ENCODE data around the gene FIGNL2. TPM values are rescaled to one million over a fixed set of nuclear protein-coding genes. Genes with fewer than 3 reads are reported as not detected.

The FIGNL2 gene
- total RNA-seq, 1 experiment from 2014 or later, result not detected

DNA sequence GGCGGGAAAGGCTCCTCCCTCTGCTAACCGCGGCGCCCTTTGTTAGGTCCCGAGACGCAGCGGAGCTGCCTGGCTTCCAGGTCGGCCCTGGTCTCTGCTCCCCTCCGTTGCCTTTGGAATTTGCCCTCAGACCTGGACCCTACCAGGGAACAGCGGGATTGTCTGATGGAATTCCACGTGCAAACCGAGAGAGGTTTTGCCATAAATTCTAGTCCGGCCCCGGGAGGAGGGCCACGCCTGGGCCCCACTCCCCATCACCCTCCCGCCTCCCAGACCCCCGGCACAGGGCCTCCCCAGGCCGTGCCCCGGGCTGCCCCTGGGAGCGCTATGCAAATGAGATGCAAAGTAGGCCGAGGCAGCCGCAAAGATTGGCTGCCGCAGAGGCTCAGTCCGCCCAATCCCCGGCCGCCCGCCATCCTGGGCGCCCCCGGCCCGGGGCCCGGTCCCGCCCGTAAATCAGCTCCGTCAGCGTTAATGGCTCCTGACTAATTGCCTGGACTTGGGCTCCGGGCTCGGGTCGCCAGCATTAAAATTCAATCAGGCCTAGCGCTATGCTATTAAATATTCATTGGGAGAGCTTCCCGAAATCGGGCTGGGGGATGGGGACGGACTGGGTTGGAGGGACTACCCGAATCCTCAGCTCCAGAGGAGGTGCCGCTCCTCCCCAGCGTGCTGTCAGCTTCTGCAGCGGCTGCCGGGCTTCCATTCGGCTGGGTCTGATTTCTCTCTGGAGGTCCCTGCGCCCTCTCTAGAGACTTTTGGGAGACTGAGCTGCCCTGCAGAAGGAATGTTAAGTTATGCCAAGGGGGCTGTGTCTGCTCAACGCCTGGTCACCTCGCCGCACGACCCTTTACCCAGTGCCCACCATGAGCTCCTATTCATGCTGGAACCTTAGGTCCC, 15.7 kb upstream of the FIGNL2 start:
- POLR2A ChIA-PET (ENCODE audit: unreplicated experiment), result interaction anchor here (0.7 kb wide), 1 partner anchor 86 kb away, joined by 3 read pairs; no protein-coding TSS in a partner anchor
- H3K4me3 ChIP-seq (ENCODE audit: low read length), result no peak overlapping the region
- H3K27me3 ChIP-seq (ENCODE audit: low read length), result no peaks in the 10 kb centered on the region

DNA sequence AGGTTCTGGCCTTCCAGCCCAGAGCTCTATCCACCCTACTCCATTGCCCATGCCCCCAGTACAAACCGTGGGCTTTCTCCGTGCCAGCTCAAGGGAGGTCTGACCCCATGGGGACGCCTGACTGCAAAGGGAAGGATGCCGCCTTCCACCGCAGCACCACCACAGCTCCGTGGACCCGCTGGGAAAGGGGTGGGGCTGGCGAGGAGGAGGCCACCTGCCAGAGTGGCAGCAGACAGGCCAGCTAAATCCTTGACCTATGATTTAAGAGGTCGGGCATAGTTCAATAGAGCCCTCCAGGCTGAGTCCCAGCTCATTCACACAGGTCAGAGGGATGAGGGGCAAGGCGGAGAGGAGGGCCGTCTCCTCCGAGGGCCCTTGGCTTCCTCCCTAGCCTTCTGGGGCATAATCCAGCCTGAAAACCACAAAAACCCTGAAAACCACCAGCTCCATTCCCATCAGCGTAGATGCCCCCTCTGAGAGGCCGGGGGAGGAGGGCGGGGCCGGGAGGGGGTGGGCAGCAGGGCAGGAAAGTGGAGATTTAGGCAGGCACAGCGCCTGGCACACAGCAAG, 14.9 kb upstream of the FIGNL2 start:
- BruUV-seq (replicated peaks), result no TSS peak
- H3F3A ChIP-seq (ENCODE audit: low read length, unreplicated experiment), result no peaks in the 10 kb centered on the region
- no peak for TF ChIP-seq EZH2phosphoT487 (IDR thresholded peaks at IDR 0.05; ENCODE audit: borderline replicate concordance, low read length)
- TF ChIP-seq, protein P1, sequence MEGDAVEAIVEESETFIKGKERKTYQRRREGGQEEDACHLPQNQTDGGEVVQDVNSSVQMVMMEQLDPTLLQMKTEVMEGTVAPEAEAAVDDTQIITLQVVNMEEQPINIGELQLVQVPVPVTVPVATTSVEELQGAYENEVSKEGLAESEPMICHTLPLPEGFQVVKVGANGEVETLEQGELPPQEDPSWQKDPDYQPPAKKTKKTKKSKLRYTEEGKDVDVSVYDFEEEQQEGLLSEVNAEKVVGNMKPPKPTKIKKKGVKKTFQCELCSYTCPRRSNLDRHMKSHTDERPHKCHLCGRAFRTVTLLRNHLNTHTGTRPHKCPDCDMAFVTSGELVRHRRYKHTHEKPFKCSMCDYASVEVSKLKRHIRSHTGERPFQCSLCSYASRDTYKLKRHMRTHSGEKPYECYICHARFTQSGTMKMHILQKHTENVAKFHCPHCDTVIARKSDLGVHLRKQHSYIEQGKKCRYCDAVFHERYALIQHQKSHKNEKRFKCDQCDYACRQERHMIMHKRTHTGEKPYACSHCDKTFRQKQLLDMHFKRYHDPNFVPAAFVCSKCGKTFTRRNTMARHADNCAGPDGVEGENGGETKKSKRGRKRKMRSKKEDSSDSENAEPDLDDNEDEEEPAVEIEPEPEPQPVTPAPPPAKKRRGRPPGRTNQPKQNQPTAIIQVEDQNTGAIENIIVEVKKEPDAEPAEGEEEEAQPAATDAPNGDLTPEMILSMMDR (conservative IDR thresholded peaks at IDR 0.05; ENCODE audit: low read depth, low read length), result no peak
- TF ChIP-seq EZH2 (IDR thresholded peaks at IDR 0.05; ENCODE audit: low read length, unreplicated experiment), result no peak
- H3K4me2 ChIP-seq (ENCODE audit: low read length), result no peak overlapping the region
- CTCF ChIA-PET, result no interaction called here
- H3K9me3 ChIP-seq (ENCODE audit: low read length), result no peaks in the 10 kb centered on the region
- DNase-seq (no peak), ATAC-seq (no peak)
- H3K4me3 ChIP-seq (ENCODE audit: low read length), result no peak overlapping the region
- H3K9me2 ChIP-seq (replicated peaks; ENCODE audit: low read length), result no peaks in the 10 kb centered on the region
- no peaks in the 10 kb centered on the region for H3K36me3 ChIP-seq (ENCODE audit: low read depth, low read length)
- no peak overlapping the region for H3K27ac ChIP-seq (ENCODE audit: low read length)
- H3K9ac ChIP-seq (ENCODE audit: low read length), result no peak overlapping the region
- H2AFZ ChIP-seq (ENCODE audit: low read length), result no peak overlapping the region
- H3K27me3 ChIP-seq (ENCODE audit: low read length), result no peaks in the 10 kb centered on the region
- POLR2A ChIA-PET (ENCODE audit: unreplicated experiment), result no interaction called here
- H4K20me1 ChIP-seq (ENCODE audit: low read length), result no peaks in the 10 kb centered on the region
- no peaks in the 10 kb centered on the region for H3K79me2 ChIP-seq (ENCODE audit: low read length)
- intact Hi-C loops (cut with micrococcal nuclease), result no loop called here
- H3K4me1 ChIP-seq (ENCODE audit: insufficient read depth, low read length), result no peaks in the 10 kb centered on the region

More for the DNA sequence above, 15.7 kb upstream of the FIGNL2 start:
- Histone ChIP-seq H3K4me1 (ENCODE audit: insufficient read depth, low read length) (no peaks in the 10 kb centered on the region), H3K9me3 (ENCODE audit: low read length) (no peaks in the 10 kb centered on the region), H3F3A (ENCODE audit: low read length, unreplicated experiment) (no peaks in the 10 kb centered on the region), H3K36me3 (ENCODE audit: low read depth, low read length) (no peaks in the 10 kb centered on the region), H3K79me2 (ENCODE audit: low read length) (no peaks in the 10 kb centered on the region), H3K9ac (ENCODE audit: low read length) (no peak overlapping the region), H3K4me2 (ENCODE audit: low read length) (no peak overlapping the region), H3K9me2 (replicated peaks; ENCODE audit: low read length) (no peaks in the 10 kb centered on the region), H2AFZ (ENCODE audit: low read length) (no peak overlapping the region), H3K27ac (ENCODE audit: low read length) (no peak overlapping the region), H4K20me1 (ENCODE audit: low read length) (no peaks in the 10 kb centered on the region)
- CTCF ChIA-PET, result no interaction called here
- no TSS peak for BruUV-seq (replicated peaks)
- ATAC-seq (no peak), DNase-seq (no peak)
- intact Hi-C loops (cut with micrococcal nuclease), result no loop called here
- TF ChIP-seq, protein P1 (conservative IDR thresholded peaks at IDR 0.05; ENCODE audit: low read depth, low read length), result no peak
- TF ChIP-seq EZH2 (IDR thresholded peaks at IDR 0.05; ENCODE audit: low read length, unreplicated experiment) (no peak), EZH2phosphoT487 (IDR thresholded peaks at IDR 0.05; ENCODE audit: borderline replicate concordance, low read length) (no peak)

- intact Hi-C loops (cut with micrococcal nuclease), result no loop called here
- Histone ChIP-seq H3K27me3 (ENCODE audit: low read length) (no peaks in the 10 kb centered on the region), H3K36me3 (ENCODE audit: low read depth, low read length) (no peaks in the 10 kb centered on the region), H3K4me3 (ENCODE audit: low read length) (no peak overlapping the region), H2AFZ (ENCODE audit: low read length) (no peak overlapping the region), H3K9ac (ENCODE audit: low read length) (no peak overlapping the region), H4K20me1 (ENCODE audit: low read length) (no peaks in the 10 kb centered on the region), H3K9me2 (replicated peaks; ENCODE audit: low read length) (no peaks in the 10 kb centered on the region), H3K27ac (ENCODE audit: low read length) (no peak overlapping the region), H3K79me2 (ENCODE audit: low read length) (no peaks in the 10 kb centered on the region), H3K4me2 (ENCODE audit: low read length) (no peak overlapping the region), H3F3A (ENCODE audit: low read length, unreplicated experiment) (no peaks in the 10 kb centered on the region), H3K9me3 (ENCODE audit: low read length) (no peaks in the 10 kb centered on the region), H3K4me1 (ENCODE audit: insufficient read depth, low read length) (no peaks in the 10 kb centered on the region)
- CTCF ChIA-PET, result no interaction called here
- ATAC-seq, result no peak
- no TSS peak for BruUV-seq (replicated peaks)
- POLR2A ChIA-PET (ENCODE audit: unreplicated experiment), result interaction anchor here (0.7 kb wide), 1 partner anchor 413 kb away, joined by 4 read pairs; no protein-coding TSS in a partner anchor
- no peak for DNase-seq
- TF ChIP-seq EZH2 (IDR thresholded peaks at IDR 0.05; ENCODE audit: low read length, unreplicated experiment) (no peak), EZH2phosphoT487 (IDR thresholded peaks at IDR 0.05; ENCODE audit: borderline replicate concordance, low read length) (no peak)
- TF ChIP-seq, protein P1 (conservative IDR thresholded peaks at IDR 0.05; ENCODE audit: low read depth, low read length), result no peak
These were observed 14.4 kb upstream of the FIGNL2 start for GRCh38 chr12:51862947-51863346.

Measured in PC-3 (cell line).